GM12874 (cell line): ENCODE data around the gene ZDHHC14.

ENCODE experiments used
- TF ChIP-seq, protein P1 (sequence below): IDR thresholded peaks from 2 replicates; pipeline ENCODE4 v1.5.1; 2011; ENCODE audit warnings: low read depth, mild to moderate bottlenecking, control low read depth, low read length, moderate library complexity; ENCODE audit not compliant: insufficient read depth

Gene ZDHHC14

DNA sequence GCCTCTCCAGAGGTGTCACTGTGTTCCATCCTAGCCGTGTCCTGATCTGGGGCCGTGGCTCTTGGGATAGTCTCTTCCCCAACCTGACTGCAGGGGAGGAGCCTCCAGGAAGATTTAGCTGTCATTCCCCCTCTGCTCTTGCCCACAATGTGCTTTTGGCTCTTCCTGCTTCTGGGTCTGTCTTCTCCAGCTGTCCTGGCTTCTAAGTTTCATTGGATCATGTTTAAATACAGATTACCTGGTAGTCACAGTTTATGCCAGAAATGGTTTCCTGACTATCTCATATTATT is 139.1 kb downstream of the ZDHHC14 start:
- TF ChIP-seq, protein P1, sequence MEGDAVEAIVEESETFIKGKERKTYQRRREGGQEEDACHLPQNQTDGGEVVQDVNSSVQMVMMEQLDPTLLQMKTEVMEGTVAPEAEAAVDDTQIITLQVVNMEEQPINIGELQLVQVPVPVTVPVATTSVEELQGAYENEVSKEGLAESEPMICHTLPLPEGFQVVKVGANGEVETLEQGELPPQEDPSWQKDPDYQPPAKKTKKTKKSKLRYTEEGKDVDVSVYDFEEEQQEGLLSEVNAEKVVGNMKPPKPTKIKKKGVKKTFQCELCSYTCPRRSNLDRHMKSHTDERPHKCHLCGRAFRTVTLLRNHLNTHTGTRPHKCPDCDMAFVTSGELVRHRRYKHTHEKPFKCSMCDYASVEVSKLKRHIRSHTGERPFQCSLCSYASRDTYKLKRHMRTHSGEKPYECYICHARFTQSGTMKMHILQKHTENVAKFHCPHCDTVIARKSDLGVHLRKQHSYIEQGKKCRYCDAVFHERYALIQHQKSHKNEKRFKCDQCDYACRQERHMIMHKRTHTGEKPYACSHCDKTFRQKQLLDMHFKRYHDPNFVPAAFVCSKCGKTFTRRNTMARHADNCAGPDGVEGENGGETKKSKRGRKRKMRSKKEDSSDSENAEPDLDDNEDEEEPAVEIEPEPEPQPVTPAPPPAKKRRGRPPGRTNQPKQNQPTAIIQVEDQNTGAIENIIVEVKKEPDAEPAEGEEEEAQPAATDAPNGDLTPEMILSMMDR, result no peak

DNA sequence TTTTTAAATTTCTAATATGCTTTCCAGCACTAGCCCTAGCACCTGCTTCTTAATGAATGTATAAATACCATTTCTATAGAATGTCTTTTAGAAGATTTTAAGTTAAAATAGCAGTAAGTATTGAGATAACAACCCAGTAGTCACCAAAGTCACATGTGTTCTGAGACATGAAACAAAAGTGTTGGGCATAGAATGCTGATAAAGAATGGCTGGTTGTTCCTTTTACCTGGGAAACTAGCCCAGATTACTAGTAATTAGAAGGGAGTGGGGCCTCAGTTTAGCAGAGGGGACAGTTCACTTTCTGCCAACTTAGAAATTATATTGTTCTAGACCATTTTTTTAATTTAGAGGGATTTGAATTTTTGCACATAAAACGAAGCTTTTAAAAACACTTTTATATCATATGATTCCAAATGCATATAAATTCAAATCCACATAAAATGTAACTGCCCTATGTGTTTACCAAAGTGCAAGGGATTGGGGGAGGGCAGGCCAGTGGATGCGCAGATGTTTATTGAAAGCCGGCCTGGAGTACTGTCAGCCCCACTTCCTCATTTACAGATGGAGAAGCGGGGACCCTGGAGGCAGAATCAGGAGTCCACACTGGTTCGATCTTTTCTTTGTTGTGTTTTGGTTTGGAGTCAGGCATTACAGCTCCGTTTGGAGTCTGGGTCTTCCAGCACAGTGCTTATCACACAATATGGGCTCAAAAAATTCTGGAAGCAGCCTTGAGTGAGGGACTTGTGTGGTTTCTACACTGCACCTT is 139.8 kb downstream of the ZDHHC14 start:
- TF ChIP-seq, protein P1, result no peak

DNA sequence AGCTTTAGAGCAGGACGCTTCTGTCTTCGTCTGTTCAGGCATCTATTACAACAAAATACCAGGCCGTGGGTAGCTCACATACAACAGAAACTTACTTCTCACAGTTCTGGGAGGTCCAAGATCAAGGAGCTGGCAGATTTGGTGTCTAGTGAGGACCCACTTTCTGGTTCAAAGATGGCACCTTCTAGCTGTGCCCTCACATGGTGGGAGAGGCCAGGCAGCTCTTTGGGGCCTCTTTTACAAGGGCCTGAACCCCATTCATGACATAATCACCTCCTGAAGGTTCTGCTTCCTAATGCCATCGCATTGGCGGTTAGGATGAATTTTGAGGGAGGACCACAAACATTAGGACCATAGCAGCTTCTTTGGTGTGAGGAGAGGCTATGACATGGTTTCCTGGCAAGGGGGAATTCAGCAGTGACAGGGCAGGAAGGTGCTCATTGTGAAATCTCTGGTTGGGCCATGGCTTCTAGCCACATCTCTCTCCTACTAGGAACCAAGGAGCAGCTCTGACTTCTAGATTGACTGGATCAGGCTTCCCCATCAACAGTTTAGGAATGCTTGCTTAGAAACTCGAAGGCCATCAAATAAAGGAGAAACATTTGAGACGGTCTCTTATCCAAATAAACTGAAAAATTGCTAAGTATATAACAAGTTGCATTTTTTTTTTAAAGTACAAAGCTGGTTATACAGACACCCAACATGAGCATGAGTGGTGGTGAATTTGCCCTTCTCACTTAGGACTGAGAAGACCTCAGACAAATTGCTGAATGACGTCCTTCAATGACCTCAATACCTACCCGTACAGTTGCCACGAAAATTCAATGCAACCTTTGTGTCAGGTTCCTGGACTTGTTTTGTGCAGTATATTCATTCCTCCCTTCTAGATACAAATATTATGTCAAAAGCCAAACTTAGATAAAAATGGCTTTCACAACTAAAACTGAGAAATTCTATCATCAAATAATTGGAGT is 140.7 kb downstream of the ZDHHC14 start:
- TF ChIP-seq, protein P1, result no peak

DNA sequence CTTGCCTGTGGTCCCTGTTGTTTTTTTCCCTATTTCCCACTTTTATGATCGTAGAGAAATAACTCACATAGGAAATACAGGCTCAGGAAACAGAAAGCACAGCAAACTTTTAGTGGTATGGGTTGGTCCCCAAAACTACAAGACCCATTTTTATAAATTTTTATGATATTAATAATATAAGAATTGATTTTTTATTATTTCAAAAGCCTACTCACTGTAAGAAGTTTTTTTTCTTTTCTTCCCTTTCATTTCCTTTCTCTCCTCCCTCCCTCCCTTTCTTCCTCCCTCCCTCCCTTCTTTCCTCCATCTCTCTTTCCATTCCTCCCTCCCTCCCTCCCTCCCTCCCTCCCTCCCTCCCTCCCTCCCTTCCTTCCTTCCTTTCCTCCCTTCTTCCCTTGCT is 141.5 kb downstream of the ZDHHC14 start:
- TF ChIP-seq, protein P1, result no peak

DNA sequence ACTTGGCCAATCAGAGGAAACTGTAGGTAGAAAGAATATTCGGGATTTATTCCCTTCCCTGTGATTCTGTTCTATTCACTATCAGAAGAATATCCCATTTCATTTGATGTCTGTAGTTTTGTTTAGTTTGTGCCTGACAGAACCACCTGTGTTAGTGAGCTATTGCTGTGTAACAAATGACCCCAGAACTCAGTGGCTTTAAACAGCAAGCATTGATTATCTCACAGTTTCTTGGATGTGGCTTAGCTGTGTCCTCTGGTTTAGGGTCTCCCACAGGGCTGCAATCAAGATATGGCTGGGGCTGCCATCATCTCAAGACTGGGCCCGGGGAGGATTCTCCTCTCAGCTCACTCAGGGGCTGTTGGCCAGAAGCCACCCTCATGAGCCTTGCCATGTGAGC is 143.7 kb downstream of the ZDHHC14 start:
- TF ChIP-seq, protein P1, result no peak

DNA sequence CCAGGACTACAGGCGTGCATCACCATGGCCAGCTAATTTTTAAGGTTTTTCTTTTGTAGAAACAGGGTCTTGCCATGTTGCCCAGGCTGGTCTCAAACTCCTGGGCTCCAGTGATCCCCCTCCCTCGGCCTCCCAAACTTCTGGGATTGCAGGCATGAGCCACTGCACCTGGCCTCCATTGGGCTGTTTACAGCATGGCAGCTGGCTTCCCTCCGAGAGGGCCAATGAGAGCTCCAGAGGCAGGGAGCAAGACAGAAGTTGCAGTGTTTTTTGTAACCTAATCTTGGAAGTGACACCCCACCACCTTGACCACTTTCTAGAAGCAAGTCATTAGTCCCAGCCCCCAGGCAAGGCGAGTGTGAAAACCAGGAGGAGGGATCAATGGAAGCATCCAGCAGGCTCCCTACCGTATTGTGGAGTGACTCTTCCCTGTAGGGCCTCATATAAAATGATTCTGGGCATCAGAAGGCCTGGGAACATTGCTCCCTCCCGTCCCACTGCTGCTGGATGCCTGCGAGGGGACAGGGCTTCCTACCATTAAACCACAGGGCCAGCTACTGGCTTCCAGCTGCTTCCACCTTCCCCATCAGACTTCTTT is 144.4 kb downstream of the ZDHHC14 start:
- TF ChIP-seq, protein P1, result no peak

DNA sequence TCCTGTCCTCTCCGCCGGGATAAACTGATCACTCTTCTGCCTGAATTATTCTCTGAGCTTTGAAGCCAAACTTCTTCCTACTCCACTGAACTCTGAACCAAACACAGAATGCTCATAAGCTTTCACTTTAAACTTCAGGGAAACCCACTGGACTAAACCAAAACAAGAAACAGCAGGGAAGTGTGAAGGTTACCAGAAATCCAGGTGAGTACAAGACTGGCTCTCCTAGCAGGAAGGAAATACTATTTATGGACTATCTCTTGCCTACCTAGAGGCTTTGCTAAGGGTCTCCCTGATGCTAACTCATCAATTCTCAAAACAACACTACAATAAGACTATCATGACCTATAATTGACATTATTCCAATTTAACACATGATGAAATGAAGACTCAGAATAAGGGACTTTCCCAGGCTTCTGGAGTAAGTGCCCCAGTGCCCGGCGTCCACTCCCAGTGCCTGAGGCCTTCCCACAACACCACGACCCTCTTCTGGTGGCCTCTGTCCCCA is 145.0 kb downstream of the ZDHHC14 start:
- TF ChIP-seq, protein P1, result no peak
